Measurements from ENCODE around the gene SLC38A2.
"Not testable (repeated sequence)": the region's sequence is repeated elsewhere in the genome, so short reads cannot be mapped to it uniquely, and the experiment has no call there.

SLC38A2 gene

DNA sequence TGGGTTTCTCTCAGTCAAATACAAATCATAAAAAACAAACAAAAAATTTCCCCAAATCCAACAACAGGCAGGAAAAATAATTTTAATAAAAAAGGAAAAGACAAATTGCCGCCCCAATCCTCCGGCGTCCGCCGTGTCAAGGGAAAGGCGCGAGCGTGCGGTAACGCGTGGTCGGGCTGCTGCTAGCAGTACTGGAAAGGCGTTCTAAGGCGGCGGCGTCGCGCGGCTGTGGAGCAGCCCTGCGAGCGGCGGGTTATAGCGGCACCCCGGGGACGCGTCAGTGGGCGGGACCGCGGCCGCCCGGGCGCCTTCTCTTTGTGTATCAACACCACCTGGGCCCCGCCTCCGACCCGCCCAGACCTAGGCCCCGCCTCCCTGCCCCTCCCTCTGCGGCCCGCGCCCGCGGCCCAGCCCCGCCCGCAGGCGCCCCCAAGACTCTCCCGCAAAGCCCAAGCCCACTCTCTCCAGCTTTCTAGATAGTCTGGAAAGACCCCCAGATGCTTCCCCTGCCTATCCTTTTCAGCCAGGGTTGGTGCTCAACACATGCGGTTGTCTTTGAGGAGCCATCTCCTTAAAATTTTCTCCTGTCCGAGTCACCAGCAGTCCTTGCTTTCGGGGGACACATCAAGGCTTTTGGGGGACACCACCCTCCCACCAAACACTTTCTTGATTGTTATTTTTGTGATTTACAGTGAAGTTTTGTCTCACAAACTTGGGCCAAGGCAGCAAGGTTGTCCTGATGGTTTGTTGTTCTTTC lies at the start of gene SLC38A2:
Gene SLC38A2 (minus strand): TSS at position 230 of the 757 bp plus-strand sequence. CDS start 1,480 bp downstream, outside the sequence.
- DNase-seq (ENCODE audit: low read depth): no peak

GRCh38 chr12:46419675-46420074 lies 47.1 kb upstream of the SLC38A2 start:
- no peak for DNase-seq (ENCODE audit: low read depth)

DNA sequence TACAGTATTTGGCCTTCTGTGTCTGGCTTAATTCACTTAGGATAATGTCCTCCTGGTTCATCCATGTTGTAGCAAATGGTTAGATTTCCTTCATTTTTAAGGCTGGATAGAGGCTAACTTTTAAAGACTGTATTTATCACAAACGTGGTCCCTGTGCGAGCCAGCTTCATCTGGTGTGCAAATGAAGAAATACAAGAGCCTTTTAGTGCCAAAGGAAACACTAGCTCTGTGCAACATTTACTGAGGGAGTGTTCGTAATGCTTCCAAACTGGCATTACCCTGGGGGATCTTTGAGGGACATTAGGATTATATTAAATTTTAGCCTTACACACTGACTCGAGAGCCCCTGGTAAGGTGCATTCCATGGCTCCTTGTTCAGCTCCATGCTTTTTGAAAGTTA lies 43.0 kb upstream of the SLC38A2 start:
- no peak for DNase-seq (ENCODE audit: low read depth)

- DNase-seq (ENCODE audit: low read depth): no peak
Observed at GRCh38 chr12:46414591-46415268, 42.2 kb upstream of the SLC38A2 start.

DNA sequence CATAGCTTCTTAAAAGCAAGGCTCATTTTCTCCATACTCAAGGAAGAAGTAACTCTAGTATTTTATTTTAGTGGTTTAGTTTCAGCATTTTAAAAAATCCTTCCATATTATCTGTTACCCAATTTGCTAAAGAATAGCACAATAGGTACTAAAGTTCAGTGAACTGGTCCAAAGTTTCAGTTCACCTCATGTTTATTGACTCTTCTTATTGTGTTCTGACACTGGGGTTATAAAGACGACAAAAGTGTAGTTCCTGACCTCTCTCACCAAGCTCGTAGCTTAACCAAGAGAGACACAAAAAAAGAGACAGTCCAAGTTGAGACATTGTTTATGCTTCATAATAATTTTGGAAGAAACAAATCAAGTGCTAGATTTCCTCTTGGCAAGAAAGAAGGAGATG lies 40.8 kb upstream of the SLC38A2 start:
- no peak for DNase-seq (ENCODE audit: low read depth)

GRCh38 chr12:46412857-46413256 lies 40.3 kb upstream of the SLC38A2 start:
- DNase-seq (ENCODE audit: low read depth): no peak

DNA sequence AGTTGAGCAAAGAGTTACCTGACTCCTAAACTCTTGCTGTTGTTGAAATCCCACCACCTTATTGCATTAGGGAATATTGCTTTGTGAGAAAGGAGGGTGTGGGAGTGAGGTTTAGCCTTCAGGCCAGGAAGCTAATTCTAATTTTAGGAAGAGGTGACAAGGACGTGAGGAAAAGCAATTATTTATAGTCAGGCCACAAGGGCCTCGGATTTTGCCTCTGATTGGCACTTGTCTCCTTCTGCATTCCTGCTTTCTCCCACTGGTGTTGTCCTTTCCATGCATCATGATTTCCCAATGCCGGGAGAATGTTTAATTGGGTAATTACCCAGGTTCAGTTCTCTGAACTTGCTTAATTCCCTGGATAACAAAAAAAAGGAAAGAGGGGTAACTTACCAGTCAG lies 37.9 kb upstream of the SLC38A2 start:
- no peak for DNase-seq (ENCODE audit: low read depth)

DNA sequence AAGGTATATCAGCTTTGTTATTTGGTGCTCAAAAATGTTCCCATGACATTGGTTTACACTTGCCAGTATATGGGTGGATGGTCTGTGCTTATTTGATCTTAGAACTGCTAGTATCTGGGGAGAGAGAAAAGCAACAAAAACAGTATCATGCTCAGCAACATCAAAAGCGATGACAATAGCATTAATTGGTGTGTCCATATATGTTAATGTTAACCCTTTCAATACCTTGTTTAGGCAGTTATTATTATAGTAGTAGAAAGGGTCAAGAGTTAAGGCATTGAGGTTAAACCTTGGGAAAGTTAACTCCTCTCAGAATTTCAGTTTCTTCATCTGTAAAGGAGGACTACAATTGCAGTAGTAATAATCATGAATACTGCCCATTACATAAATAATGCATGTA lies 37.4 kb upstream of the SLC38A2 start:
- DNase-seq (ENCODE audit: low read depth): no peak

- DNase-seq (ENCODE audit: low read depth): no peak
Observed at GRCh38 chr12:46409342-46409741, 36.8 kb upstream of the SLC38A2 start.

- no peak for DNase-seq (ENCODE audit: low read depth)
Observed at GRCh38 chr12:46408441-46408840, 35.9 kb upstream of the SLC38A2 start.

DNA sequence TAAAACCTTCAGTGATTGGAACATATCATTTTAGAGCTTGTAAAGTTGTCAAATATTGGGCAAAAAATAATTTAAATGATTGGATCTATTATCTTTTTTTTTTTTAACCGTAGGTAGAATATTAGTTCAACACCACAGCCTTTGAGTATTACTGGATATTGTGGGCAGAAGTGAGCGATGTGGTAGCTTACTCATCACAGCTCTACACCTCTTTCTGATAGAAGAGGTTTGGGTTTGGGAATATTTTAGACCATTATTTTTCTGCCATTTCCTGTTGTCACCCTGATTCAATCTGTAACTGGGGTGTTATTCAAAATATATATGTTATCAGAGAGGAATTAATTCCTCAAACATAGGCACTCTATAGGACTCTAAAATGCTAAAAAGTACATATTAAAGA lies 34.8 kb upstream of the SLC38A2 start:
- no peak for DNase-seq (ENCODE audit: low read depth)

GRCh38 chr12:46406352-46407027 lies 33.9 kb upstream of the SLC38A2 start:
- DNase-seq (ENCODE audit: low read depth): no peak

DNA sequence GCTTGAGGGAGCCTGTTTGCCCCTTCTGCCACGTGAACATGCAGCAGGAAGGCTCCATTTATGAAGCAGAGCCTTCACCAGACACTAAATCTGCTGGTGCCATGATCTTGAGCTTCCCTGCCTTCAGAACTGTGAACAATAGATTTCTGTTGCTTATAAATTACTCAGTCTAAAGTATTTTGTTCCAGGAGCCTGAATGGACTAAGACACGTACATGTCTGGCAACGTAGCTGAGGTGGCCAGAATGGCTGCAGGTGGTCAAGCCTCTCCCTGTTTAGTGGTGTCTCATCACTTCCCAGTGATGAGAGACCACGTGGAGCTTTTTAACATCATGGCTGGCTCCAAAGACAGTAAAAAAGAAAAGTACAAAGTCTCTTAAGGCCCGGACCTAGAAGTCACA lies 32.2 kb upstream of the SLC38A2 start:
- DNase-seq (ENCODE audit: low read depth): no peak

GRCh38 chr12:46404225-46404631 lies 31.7 kb upstream of the SLC38A2 start:
- DNase-seq (ENCODE audit: low read depth): peak; percentile 89

- DNase-seq (ENCODE audit: low read depth): no peak
Observed at GRCh38 chr12:46403719-46404070, 31.1 kb upstream of the SLC38A2 start.

DNA sequence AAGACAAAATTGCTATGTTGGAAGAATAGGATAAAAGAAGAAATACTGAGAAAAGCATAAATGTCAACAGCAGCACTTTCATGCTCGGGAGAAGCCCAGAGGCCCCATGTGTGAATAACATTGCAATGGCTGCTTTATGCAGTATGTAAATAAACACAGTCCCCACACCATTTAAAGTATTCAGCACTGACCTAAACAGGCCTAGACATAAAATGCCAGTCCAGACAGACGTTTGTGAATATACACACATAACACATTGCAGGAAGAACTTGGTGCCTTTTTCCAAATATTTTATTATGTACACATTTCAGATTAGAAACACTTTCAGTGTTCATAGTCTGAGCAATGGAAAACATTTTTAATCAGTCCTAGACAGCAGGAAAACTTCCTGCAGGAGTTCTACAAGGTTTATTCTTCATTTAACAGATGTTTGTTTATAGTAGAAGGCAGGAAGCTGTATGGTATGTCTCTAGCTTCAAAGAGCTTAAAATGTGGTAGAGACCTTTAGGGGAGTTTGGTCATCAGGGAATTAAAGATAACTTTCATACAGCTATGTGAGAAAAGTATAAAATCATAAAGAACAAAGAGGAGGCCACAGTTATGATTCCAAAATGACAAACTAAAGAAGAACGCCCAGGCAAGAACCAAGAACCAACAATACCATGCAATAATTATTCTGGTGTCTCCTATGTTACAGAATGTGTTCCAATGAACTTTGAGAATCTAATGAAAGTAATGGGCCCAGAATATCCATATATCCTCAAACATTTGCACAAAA lies 30.6 kb upstream of the SLC38A2 start:
- DNase-seq (ENCODE audit: low read depth): no peak

DNA sequence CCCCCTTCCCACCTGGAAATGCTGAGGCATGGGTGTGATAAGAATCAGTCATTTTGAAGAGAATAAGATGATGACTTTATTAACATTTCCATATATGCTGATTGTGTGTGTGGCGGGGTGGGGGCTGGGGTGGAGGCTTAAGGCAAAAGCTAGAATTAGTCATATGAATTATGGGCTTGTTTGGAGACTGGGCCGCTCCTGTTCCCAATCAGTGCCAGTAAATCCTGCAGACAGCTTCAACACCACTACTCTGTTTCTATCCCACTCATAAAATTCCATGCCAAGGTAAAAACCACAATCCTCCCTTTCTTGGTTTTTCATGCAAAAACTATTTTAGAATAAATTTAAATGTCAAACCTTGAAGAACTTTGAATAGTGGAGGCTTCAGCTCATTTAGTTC lies 29.9 kb upstream of the SLC38A2 start:
- peak; percentile 87 for DNase-seq (ENCODE audit: low read depth)

- DNase-seq (ENCODE audit: low read depth): no peak
Observed at GRCh38 chr12:46401662-46402061, 29.1 kb upstream of the SLC38A2 start.

- DNase-seq (ENCODE audit: low read depth): no peak
Observed at GRCh38 chr12:46400406-46400805, 27.8 kb upstream of the SLC38A2 start.

- not testable (repeated sequence) for DNase-seq (ENCODE audit: low read depth)
Observed at GRCh38 chr12:46399461-46400248, 27.1 kb upstream of the SLC38A2 start.

DNA sequence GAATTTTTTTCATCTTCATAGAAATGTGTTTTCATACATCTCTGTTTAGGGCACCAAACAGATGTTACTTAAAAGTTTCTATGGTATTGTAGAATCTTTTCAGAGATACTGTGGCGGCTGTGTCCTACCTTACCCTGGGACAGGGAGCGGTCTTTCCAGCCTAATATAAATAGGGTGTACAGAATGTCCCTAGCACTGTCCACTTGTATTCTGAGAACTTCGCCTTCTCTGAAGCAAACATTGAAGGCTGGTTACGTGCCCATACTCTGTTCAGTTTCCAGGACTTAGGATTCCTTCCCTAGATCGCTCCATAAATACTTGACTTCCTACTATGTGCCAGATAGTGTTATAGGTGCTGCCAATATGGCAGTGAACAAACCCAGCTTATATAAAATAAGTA lies 24.3 kb upstream of the SLC38A2 start:
- DNase-seq (ENCODE audit: low read depth): no peak

DNA sequence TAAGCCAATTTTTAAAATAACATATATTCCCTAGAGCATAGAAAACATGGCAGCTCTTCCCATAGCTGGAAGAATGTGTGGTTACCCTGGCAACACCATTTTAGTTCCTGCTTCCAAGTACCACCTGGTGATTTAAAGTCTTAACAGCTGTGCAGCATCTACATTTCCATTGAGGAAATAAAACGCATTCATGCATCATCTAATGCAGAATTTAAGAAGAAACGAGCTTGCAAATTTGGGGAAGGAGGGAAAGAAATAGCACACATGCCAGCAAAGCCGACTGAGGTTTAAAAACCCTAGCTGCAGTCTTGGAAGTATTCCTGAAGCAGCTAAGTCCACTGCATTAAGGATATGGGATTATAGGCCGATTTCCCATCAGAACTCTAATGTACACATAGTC lies 22.8 kb upstream of the SLC38A2 start:
- DNase-seq (ENCODE audit: low read depth): no peak

Measured in GM04503 (cell line).